NT2/D1 (cell line): ENCODE data around the gene CROCC2.

Experiments used
- YY1 ChIP-seq: IDR thresholded peaks from 2 replicates; pipeline ENCODE4 v1.6.1; 2011; ENCODE audit not compliant: insufficient read length, insufficient read depth
- ZNF274 ChIP-seq: IDR thresholded peaks from 2 replicates; pipeline ENCODE4 v1.6.1; 2011; ENCODE audit warnings: mild to moderate bottlenecking, low read depth, low read length

DNA sequence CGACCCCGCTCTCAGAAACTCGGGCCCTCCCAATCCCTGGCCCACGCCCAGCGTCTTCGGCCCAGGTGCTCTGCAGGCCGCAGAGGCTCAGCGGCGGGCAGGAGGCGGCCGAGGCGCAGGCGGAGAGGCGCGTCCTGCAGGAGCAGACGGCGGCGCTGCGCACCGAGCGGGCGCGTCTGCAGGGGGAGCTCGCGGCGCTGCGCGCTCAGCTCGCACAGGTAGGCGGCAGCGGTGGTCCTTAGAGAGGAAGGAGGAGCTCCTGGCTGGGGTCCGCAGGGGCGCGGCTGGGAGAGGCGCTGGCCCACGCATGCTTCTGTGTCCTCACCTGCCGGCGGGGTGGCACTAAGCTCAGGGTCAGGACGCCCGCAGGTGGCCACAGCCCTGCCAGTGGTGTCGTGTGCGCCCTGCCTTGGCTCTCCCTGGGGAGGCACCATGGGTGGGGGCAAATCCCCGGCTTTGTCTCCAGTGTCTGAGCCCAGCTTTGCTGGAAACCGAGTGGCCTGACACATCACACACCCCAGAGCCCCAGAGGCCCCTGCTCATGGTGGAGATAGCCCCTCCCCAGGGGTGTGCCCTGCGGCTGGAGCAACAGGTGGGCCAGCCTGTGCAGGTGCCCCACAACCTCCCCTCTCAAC, 77.3 kb downstream of the CROCC2 start:
- no peak for TF ChIP-seq ZNF274
- TF ChIP-seq YY1, result no peak
